HL-60/S4 (cell line): ENCODE results near the gene AKAP8L.

Source experiments
- in situ Hi-C: fragments of 300-500 bp; cut with MboI; formaldehyde crosslinking; loops from 2 replicates; pipeline ENCODE4 v1.14.3; 2022; ENCODE audit warnings: low sequenced_read_pairs

Gene AKAP8L

GRCh38 chr19:15418579-15419412 is at the start of gene AKAP8L:
TSS of gene AKAP8L (minus strand) at chr19:15418988. CDS start at chr19:15418923, 65 bp downstream.
- in situ Hi-C loops, result loop anchor here (10.0 kb wide), 1 partner anchor 136 kb away; no protein-coding TSS in a partner anchor

- in situ Hi-C loops, result no loop called here
Observed at GRCh38 chr19:15467734-15468214, 49.0 kb upstream of the AKAP8L start.

GRCh38 chr19:15466851-15467733 is 48.3 kb upstream of the AKAP8L start:
- in situ Hi-C loops, result no loop called here

- in situ Hi-C loops, result no loop called here
Observed at GRCh38 chr19:15464394-15465385, 45.9 kb upstream of the AKAP8L start, which contains the start of gene RASAL3. TSS of gene RASAL3 (minus strand) at chr19:15464544. CDS start at chr19:15464358, 186 bp downstream.

- in situ Hi-C loops, result no loop called here
Observed at GRCh38 chr19:15463861-15464371, 45.1 kb upstream of the AKAP8L start.

GRCh38 chr19:15461694-15462093 is 42.9 kb upstream of the AKAP8L start:
- in situ Hi-C loops, result no loop called here

- in situ Hi-C loops, result no loop called here
Observed at GRCh38 chr19:15457701-15458484, 39.1 kb upstream of the AKAP8L start.

- in situ Hi-C loops, result no loop called here
Observed at GRCh38 chr19:15456871-15457700, 38.3 kb upstream of the AKAP8L start.

GRCh38 chr19:15456441-15456840 is 37.7 kb upstream of the AKAP8L start:
- in situ Hi-C loops, result no loop called here

- in situ Hi-C loops, result no loop called here
Observed at GRCh38 chr19:15455996-15456395, 37.2 kb upstream of the AKAP8L start.

- in situ Hi-C loops, result no loop called here
Observed at GRCh38 chr19:15453906-15454860, 35.4 kb upstream of the AKAP8L start.

- in situ Hi-C loops, result no loop called here
Observed at GRCh38 chr19:15453091-15453578, 34.3 kb upstream of the AKAP8L start.

- in situ Hi-C loops, result no loop called here
Observed at GRCh38 chr19:15452111-15453047, 33.6 kb upstream of the AKAP8L start.

- in situ Hi-C loops, result no loop called here
Observed at GRCh38 chr19:15450528-15450890, 31.7 kb upstream of the AKAP8L start.

- in situ Hi-C loops, result no loop called here
Observed at GRCh38 chr19:15449620-15450527, 31.1 kb upstream of the AKAP8L start, which contains the start of gene WIZ. TSS of gene WIZ (minus strand) at chr19:15449956. CDS start at chr19:15448307, 1,649 bp downstream.
